Measurements from ENCODE around the gene SLC4A5.
A peak's percentile ranks its signal among the peaks of the same experiment; 100 is the strongest.

SLC4A5 gene, protein sequence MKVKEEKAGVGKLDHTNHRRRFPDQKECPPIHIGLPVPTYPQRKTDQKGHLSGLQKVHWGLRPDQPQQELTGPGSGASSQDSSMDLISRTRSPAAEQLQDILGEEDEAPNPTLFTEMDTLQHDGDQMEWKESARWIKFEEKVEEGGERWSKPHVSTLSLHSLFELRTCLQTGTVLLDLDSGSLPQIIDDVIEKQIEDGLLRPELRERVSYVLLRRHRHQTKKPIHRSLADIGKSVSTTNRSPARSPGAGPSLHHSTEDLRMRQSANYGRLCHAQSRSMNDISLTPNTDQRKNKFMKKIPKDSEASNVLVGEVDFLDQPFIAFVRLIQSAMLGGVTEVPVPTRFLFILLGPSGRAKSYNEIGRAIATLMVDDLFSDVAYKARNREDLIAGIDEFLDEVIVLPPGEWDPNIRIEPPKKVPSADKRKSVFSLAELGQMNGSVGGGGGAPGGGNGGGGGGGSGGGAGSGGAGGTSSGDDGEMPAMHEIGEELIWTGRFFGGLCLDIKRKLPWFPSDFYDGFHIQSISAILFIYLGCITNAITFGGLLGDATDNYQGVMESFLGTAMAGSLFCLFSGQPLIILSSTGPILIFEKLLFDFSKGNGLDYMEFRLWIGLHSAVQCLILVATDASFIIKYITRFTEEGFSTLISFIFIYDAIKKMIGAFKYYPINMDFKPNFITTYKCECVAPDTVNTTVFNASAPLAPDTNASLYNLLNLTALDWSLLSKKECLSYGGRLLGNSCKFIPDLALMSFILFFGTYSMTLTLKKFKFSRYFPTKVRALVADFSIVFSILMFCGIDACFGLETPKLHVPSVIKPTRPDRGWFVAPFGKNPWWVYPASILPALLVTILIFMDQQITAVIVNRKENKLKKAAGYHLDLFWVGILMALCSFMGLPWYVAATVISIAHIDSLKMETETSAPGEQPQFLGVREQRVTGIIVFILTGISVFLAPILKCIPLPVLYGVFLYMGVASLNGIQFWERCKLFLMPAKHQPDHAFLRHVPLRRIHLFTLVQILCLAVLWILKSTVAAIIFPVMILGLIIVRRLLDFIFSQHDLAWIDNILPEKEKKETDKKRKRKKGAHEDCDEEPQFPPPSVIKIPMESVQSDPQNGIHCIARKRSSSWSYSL

DNA sequence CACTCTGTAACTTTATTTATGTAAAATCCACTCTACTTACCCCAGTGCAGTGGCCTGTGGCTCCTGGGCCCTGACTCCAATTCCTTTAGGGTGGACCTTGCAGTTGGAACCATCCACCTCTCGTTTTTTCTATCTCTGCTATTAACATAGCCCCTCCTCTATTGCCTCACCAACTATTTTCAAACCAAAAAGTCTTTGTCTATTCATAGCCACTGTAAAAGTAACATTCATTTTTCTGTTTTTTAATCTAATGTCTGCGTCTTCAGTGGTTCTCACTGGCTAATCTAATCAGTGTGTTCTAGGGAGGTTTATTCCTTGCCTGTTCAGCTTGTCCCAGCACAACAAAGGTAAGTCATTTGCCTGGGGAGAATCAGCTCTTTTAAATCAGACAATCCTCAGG, at the start of gene SLC4A5:
Gene SLC4A5, minus strand, starts transcription at position 101 of the 400 bp plus-strand sequence. CDS start 28,393 bp downstream, outside the sequence.
- DNase-seq: no peak

DNA sequence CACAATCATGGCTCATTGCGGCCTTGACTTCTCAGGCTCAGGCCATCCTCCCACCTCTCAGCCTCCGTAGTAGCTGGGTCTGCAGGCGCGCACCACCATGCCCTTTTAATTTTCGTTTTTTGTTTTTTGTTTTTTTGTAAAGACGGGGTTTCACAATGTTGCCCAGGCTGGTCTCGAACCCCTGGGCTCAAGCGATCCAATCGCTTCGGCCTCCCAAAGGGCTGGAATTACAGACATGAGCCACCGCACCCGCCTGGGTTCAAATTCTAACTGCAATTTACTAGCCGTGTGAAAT, 49.2 kb upstream of the SLC4A5 start:
- DNase-seq: no peak

DNA sequence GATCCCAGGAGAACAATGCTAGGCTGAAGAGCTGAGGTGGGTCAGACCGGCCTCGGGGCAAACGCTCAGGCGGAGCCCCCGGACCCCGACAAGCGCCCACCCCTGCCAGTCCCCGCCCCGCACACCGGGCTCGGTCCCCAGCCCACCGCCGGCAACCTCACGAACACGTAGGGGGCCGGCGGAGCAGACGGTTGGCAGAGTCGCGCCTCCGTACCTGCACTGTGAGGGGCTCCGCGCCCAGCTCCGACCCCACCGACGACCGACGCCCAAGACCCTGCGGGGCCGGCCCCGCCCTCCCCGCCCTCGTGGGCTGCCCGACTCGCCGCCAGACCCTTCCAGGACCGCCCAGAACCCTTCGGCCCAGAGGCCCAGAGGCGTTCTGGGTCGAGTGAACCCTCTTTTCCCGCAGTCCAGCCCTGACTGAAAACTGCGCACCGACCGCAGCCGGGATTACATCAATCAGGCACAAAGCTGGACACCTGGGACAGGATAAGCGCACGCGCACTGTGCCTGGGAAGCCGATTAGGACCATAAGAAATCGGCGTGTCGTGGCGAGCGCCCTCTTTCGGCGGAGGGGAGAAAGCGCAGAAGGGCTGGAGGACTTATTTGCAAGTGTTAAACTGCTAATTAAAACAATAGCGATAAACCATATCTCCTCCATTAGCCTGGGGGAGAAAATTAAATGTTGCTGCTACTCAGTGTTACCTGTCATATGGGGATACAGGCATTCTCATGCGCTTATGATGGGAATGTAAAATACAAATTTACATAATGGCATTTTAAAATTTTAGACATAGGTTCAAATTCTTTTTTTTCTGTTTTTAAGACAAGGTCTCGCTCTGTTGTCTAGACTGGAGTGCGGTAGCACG, 48.6 kb upstream of the SLC4A5 start:
- DNase-seq: peak; percentile 96

DNA sequence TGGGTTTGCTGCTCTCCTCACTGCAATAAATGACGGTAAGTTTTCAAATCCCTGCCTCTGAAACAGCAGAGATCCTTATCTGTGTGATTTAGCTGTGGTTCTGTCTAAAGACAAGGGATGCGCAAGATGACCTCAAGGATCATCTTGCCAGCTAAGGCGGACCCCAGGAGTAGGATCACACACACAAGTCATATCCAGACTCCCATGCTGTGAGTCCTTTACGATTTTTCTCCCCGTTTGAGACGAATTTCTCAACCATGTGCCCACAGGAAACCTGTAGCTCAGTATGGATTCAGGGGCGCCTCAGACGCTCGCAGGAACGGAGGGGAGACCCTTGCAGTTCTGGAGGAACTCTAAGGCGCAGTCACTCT, 48.0 kb upstream of the SLC4A5 start:
- no peak for DNase-seq

DNA sequence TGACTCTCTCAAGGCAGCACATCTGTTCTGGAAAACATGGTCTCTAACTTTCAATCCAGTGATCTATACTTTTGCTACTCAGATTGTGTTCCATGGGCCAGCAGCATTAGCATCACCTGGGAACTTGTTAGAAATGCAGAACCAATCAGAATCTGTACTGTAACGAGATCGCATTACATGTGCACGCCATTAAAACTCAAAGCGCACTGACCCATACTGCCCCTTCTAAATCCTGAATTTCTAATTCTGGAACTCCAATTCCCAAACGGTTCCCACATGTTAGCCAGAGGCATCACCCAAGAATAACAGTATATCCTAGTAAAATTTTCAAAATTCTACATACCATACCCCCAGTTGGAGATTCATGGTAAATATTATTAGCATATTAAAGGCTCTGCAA, 47.4 kb upstream of the SLC4A5 start:
- DNase-seq: no peak

DNA sequence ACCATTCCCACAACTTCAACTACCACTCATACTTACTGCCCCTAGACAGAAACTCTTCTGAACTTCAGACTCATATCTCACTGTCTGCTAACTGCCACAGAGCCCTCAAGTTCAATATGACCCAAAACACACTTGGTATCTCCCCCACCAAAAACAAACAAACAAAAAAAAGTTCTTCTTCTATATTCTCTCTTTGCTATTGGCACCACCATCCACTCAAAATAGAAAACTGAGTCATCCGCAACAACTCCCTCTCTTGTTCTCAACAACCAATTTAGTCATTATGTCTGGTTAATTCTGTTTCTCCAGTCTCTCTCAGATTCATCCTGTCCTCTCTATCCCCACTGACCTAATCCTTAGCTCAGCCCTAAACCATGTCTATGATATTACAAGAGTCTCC, 44.1 kb upstream of the SLC4A5 start:
- no peak for DNase-seq

DNA sequence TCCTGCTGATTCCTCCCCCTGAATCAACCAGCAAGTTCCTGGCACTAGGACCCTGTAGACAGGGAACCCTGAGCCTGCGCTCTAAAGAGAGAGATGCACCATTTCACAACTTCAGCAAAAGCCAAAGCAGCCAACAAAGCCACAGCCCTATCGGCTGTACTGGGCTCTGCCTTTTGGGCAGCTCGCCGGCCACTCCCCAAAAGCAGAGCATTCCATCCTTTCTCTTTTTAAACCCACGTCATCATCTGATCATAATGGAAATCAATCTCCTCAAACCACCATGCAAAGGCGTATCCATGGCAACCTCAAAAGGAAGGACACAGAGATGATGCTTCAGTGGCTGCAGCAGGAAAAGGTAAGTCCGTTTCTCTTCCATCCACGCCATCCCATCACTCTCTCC, 42.2 kb upstream of the SLC4A5 start:
- no peak for DNase-seq

DNA sequence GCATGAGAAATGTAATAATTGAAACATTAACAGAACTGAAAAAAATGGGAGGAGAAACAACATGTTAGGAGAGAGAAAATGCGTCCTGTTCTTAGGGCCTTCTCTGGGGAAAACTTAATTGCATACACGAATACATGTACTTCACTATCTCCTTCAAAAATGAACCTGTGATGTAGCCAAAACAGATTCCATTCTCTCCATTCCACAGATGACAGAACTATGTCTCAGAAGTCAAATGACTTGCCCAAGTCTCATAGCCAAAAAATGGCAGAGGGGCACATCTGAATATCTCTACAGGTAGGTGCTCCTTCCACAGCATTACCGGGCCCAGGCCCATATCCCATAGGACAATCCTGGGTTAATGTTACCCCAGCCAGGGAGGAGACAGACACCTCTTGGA, 40.8 kb upstream of the SLC4A5 start:
- DNase-seq: no peak

DNA sequence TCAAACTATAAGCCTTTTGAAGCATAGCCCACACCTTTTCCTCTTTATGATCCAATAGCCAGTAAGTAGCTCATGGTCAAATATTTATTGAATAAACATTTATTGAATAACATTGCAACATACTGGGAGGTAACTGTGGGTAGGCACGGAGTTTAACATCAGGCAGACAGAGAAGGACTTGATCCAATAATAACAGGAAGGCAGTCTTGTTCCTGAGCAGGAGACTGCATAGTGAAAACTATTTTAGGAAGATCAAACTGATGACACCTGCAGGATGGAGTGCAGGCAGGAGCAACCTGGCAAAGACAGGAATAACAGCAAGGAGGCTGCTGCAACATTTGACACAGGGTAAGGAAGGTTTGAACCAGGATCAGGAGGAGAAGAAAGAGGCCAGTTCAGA, 40.0 kb upstream of the SLC4A5 start:
- no peak for DNase-seq

DNA sequence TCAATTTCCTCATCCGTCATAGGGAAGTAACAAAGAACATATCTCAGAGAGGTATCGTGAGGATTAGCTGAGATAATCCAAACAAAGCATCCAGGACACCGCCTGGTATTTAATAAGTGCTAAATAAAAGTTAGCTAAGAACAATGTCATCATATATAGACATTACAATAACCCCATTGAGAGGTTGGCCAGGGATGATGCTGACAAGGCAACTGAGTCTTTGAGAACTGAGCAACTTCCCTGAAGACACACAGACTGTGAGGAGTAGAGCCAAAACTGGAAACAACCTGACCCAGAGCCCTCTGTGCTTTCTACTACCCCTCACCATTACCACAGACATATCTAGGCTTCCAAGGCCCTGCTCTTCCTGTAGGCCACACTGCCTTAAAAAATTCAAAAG, 38.5 kb upstream of the SLC4A5 start:
- DNase-seq: no peak

DNA sequence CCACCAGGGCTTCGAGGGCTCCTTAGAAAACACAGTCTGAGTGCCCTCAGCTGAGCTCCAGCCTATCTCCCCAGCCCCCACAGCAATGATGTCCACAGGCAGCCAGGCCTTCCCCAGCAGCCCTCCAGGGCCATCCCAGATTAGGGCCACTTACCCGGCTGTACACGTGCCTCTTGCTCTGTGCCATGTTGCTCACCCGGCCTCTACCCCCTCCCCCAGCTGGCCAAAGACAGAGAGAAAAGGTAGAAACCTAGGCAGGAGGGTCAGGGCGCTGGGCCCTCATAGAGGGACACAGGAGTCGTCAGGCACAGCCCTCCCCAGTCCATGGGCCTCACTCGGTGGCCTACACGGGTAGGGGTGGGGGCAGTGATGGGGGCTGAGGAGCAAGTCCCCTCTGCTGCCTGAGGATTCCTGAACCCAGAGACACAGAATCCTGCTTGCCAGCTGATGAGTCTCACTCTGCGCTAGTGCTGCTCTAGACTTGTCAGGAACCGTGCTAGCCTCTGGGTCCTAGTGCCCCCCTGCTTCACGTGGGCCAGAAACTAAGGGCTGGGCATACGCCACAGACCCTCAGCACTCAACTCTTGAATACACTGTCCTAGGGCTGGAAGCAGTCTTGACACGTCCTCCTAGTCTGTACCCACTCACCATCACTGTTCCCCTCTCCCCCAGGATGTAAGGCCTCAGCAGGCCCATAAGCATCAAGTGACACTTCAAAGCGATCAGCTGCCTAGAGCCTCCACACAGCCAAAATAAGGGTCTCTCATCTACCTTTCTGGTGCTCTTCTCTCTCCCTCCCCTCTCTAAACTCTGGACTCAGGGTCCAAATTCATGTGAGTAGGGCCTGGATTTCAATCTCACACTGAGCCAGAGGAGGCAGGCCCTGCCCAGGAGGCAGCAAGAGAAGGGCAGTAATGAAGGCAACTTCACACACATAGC, 36.9 kb upstream of the SLC4A5 start, which contains the start of gene DCTN1:
Gene DCTN1, minus strand, starts transcription at position 461 of the 939 bp plus-strand sequence. Its CDS starts 274 bp downstream, at position 187.
- no peak for DNase-seq

DNA sequence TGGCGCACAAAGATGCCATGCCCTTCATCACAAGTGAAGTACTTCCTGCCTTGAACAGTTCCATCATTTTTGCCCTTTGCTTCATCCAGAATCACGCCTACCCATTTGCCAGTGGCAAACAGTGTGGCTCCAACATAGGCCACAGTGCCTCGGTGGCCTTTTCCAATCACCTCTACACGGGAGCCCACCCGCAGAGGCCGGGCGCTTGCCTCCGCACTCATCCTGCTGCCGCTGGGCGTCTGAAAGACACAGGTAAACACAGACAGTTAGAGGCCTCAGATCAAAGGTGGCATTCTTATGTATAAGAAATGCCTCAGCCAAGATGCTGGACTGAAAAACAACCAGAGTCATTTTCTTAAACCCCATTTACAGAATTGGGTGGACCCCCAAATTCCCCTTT, 34.8 kb upstream of the SLC4A5 start:
- DNase-seq: no peak

DNA sequence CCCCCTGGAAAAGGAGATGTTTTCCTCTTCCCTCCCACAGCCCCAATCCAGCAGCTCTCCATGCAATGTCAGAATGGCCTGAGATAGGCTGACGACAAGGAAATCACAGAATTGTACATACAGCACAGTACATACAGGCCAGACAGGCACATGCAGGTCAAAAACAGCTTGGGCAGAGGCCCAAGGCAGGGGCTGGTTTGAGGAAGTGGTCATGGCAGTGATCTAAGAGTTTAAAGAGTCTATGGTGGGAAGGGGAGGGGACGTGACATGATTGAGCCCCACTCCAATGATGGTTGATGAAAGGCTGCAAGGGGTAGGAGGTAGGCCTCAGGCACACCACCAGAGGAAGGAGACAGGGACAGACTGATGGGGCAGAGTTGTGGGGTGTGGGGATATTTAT, 32.6 kb upstream of the SLC4A5 start:
- no peak for DNase-seq

DNA sequence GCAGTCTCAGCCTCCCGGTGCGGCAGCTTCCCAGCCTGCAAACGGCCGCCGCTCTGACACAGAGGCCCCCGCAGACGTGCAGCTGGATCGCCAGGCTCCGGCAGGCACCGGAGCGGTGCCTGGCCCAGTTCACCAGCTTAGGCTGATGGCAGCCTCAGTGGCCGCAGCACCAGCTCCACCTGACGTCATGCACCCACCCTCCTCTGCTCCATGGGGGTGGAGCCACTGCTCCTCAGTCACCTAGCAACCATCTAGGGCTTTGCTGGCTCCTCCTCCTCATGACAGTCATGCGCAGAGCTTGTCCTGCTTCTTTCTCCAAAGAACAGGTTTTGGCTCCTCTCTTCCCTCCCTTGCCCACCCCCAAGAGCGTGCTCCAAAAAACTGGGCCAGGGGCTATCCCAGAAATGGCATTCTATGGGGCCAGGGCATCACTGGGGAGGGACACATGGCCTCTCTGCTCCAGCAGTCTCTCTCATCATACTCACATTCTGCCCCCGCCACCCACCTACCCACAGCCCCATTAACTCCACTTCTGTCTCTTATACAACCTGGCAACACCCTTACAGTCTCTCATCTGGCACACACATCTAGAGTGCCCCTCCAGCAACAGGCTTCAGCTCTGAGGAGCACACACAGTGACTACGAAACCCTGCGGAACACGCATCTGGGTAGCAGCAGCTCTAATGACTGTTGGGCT, 31.4 kb upstream of the SLC4A5 start:
- no peak for DNase-seq

DNA sequence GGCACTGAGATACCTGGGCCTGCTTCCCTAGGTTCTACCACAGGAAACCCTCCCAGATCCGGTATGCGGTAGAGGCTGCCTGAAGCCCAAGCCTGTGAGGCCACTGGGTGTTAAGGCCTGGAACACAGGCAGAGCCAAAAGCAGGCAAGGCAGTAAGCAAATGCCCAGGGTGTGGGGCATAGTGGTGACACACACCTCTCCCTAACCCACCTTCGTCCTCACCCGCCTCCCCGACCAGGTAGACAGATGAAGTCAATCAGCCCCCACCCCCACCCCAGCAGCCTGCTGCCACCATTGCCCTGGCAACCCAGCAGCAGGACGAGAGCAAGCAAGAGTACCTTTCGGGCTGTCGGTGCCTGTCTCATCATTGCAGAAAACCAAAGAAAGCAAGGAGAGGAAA, 30.8 kb upstream of the SLC4A5 start:
- DNase-seq: no peak

DNA sequence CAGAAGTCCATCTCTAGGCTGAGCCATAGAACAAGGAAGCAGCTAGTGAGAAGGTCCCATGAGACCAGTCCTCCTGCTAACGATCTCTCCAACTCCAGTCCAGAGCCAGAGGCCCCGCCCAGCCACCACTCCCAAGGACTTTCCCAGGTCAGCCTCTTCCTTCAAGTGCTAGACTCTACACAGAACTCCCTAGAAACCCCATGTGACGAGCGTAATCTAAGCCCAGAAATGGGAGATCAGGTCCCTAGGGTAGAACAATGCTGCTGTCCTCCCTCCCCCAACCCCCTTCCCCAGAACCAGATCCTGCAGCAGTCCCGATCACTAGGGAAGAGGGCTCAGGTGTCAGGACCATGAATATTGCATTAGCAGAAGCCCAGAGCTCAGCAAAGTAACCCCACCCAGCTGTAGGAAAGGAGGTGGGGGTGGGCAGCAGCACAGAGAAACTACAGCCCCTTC, 30.0 kb upstream of the SLC4A5 start:
- no peak for DNase-seq

DNA sequence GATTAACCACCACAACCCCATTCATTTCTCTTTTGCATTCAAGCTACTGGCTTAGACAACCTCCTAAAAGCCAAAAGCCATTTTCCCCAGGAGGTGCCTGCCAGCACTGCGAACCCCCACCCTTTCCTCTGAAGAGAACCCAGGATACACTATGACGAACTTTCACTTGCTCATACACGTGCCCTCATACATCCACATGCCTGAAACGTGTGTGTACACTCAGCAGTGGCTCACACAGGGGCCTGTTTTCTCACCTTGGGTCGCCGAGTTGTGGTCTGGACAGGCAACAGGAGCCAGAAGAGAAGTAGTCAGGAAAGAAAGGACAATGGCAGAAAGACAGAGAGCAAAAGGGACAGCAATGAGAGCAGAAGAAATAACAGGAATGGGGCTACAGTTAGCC, 29.5 kb upstream of the SLC4A5 start:
- no peak for DNase-seq

DNA sequence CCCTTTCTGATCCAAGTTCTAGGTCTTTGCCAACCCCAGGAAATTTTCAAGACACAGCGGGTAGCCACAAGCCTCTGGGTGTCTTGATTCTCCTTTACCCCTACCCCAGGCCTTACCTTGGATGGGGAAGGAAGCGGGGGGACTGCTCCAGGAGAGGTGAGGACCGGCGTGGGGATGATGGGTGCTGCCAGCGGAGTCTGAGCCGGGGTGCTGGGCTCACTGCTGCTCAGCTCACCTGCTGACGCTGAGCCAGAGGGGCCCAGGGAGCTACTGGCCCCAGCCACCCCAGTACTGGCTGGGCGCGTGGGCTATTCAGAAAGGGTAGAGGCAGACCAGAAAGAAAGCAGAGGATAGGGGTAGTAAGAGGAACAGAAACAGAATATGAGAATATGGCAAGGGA, 28.2 kb upstream of the SLC4A5 start:
- DNase-seq: no peak

DNA sequence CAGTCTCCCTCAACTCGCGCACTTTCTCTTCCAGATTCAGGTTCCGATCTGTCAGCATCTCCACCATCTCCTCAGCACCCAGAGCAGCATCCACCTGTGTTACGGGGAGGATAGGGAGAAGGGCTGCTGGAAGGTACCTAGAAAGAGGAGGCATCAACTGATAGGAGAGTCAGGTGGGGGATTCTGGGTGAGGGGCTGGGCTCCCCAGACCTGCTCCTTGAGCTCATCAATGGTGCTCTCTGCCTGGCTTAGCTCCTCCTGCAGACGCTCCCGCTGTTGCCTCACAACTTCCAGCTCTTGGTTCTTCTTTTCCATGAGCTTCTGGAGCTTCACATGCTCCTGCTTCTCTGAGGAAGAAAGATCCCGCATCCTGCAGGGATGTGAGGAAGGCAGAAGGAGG, 26.8 kb upstream of the SLC4A5 start:
- DNase-seq: no peak

DNA sequence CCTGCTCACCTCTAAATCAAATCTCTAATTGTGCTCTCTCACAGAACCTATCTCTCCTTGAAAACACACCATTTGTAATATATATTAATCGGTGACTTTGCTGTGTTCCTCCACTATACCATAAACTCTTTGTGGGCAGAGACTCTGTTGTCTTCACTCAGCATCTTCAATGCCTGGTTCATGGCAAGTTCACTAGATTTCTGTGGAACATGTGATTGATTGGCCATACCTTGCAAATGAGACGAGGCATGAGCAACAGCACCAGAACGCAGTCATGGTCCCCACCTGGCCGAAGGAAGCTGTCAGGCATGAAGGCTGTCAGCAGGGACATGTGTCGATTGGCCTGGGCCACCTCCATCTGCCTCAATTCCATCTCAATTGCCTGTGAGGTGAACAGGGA, 25.3 kb upstream of the SLC4A5 start:
- no peak for DNase-seq

DNA sequence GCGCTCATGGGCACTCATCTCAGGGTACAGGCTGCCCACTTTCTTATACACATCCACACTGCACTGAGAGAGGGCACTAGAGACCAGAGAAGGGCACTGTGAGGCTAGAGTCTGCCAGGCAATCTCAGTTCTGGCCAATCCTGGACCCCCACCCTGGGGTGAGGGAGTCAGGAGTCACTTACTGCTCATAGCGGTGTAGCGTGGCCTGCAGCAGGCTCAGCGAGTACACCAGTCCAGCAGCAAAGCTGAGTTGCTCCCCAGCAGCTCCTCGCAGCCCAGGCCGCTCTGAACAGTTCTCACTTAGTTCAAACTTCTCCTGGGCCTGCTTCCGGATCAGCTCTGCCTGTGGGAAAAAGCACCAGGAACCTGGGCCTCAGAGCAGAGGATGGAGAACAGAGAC, 24.6 kb upstream of the SLC4A5 start:
- no peak for DNase-seq
